Skeletal muscle tissue (tissue), 4 donors: ENCODE results near the gene AGA. TPM values are rescaled to one million over a fixed set of nuclear protein-coding genes. Genes with fewer than 3 reads are reported as not detected.

Source experiments
- H3K27ac ChIP-seq: one replicate; pipeline ENCODE4 v1.7.0; 2013; ENCODE audit warnings: mild to moderate bottlenecking, low read depth, low read length, inconsistent platforms
- H3K27me3 ChIP-seq, 3 donors: one replicate each; pipeline ENCODE4 v1.7.0; 2013; ENCODE audit warnings: low read length in 3 of 3; ENCODE audit not compliant: control insufficient read depth in 3 of 3, insufficient read depth in 3 of 3
- H3K36me3 ChIP-seq, 3 donors: one replicate each; pipeline ENCODE4 v1.7.0; 2013; ENCODE audit warnings: low read length in 3 of 3; ENCODE audit not compliant: control insufficient read depth in 3 of 3, insufficient read depth in 3 of 3
- H3K4me1 ChIP-seq, 3 donors: one replicate each; pipeline ENCODE4 v1.7.0; 2013; ENCODE audit warnings: low read length in 3 of 3, mild to moderate bottlenecking in 3 of 3; ENCODE audit not compliant: control insufficient read depth in 3 of 3, insufficient read depth in 3 of 3
- H3K4me3 ChIP-seq, 3 donors: one replicate each; pipeline ENCODE4 v1.7.0; 2013; ENCODE audit warnings: low read length in 3 of 3
- H3K9ac ChIP-seq, 3 donors: one replicate each; pipeline ENCODE4 v1.7.0; 2013; ENCODE audit warnings: low read length in 3 of 3, mild to moderate bottlenecking in 3 of 3, moderate library complexity in 2 of 3, low read depth in 1 of 3
- H3K9me3 ChIP-seq, 3 donors: one replicate each; pipeline ENCODE4 v1.7.0; 2013; ENCODE audit warnings: low read length in 3 of 3; ENCODE audit not compliant: control insufficient read depth in 3 of 3
- total RNA-seq: library from RNA; depleted of rRNA; stranded (reverse); fragments of >200 nt; gene quantifications from one replicate; pipeline ENCODE4 v1.2.3, GENCODE V29; 2014
- donor health status: Osteomylitis.

Gene AGA
- total RNA-seq, 1 donor from 2014 or later = 5.2 TPM

DNA sequence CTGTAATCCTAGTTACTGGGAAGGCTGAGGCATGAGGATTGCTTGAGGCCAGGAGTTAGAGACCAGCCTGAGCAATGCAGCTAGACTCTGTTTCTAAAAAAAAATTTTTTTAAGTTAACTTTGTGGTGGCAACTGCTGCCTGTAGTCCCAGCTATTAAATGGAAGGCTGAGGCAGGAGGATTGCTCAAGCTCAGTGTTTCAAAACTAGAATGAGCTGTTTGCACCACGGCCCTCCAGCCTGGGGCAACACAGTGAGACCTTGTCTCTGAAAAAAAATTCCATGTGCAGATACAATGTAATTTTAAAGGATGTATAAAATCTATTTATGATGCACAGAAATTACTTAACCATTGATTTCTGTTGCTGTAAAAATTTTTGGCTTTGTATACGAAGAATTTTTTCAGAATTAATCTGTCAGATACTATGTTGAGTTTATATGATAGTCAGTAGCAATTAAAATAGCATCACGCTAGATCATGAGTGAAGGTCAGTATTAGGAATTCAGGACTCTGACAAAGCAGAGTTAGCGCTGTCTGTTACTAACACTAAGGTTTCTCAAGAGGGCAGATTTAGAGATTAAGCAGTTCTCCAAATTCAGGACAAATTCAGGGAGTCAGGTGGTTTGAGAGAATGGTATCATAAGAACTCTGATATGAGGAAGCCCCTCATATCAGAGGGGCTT lies 8.3 kb upstream of the AGA start:
- Histone ChIP-seq H3K9me3 (no peaks in the 10 kb centered on the region), H3K4me3 (no peak overlapping the region), H3K27me3 (no peaks in the 10 kb centered on the region), H3K4me1 (peaks cover 0 to 2% (median 0%) of the 10 kb centered on the region in 3 donors), H3K27ac (no peak overlapping the region), H3K9ac (no peak overlapping the region), H3K36me3 (no peaks in the 10 kb centered on the region)

DNA sequence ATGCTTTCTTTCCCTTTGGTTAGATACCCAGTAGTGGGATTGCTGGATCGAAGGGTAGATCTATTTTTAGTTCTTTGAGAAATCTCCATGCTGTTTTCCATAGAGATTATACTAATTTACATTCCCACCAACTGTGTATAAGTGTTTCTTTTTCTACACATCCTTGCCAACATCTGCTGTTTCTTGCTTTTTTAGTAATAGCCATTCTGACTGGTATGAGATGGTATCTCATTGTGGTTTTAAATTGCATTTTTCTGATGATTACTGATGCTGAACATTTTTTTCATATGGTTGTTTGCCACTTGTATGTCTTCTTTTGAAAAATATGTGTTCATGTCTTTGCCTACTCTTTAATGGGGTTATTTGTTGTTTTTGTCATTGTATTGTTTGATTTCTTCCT lies 6.6 kb upstream of the AGA start:
- Histone ChIP-seq H3K9me3 (no peaks in the 10 kb centered on the region), H3K4me3 (no peak overlapping the region), H3K27me3 (no peaks in the 10 kb centered on the region), H3K9ac (no peak overlapping the region), H3K4me1 (no peaks in the 10 kb centered on the region), H3K36me3 (no peaks in the 10 kb centered on the region), H3K27ac (no peak overlapping the region)

DNA sequence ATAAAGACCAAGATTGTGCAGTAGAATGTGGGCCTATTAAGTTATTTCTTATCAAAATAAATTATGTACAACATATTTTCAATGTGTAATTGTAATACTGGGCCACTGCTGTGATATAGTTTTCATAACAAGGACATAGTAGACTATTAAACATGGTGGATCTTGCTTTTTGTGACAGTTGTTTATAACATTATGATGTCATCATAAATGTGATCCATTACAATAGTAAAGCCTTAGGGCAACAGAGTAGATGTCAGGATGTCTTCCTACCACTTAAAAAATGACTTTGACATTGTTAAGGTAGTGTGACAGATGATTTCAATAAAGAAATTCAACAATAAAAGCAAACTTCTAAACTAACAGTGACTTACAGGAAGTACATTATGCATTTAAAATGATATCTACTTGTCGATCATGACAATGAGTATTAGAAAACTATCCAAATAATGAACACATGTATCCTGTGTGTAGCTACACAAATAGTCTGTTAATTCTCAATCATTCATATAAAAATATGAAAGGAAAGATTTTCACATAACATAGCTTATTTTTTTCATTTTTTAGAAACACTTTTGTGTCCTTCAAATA lies 5.3 kb upstream of the AGA start:
- H3K36me3 ChIP-seq = no peaks in the 10 kb centered on the region
- no peak overlapping the region for H3K9ac ChIP-seq
- H3K27me3 ChIP-seq = no peaks in the 10 kb centered on the region
- no peak overlapping the region for H3K27ac ChIP-seq
- no peak overlapping the region for H3K4me3 ChIP-seq
- no peaks in the 10 kb centered on the region for H3K9me3 ChIP-seq
- peaks cover 3 to 4% (median 4%) of the 10 kb centered on the region in 3 donors for H3K4me1 ChIP-seq

GRCh38 chr4:177446586-177446985 lies 4.3 kb upstream of the AGA start:
- Histone ChIP-seq H3K4me3 (no peak overlapping the region), H3K27ac (no peak overlapping the region), H3K27me3 (no peaks in the 10 kb centered on the region), H3K4me1 (peaks cover 3 to 7% (median 4%) of the 10 kb centered on the region in 3 donors), H3K36me3 (no peaks in the 10 kb centered on the region), H3K9ac (no peak overlapping the region), H3K9me3 (no peaks in the 10 kb centered on the region)

- no peak overlapping the region for H3K4me3 ChIP-seq
- no peaks in the 10 kb centered on the region for H3K27me3 ChIP-seq
- H3K4me1 ChIP-seq = peaks cover 8 to 15% (median 10%) of the 10 kb centered on the region in 3 donors
- H3K36me3 ChIP-seq = no peaks in the 10 kb centered on the region
- H3K9me3 ChIP-seq = no peaks in the 10 kb centered on the region
- no peak overlapping the region for H3K9ac ChIP-seq
- no peak overlapping the region for H3K27ac ChIP-seq
Observed at GRCh38 chr4:177444911-177445736, 2.9 kb upstream of the AGA start.

DNA sequence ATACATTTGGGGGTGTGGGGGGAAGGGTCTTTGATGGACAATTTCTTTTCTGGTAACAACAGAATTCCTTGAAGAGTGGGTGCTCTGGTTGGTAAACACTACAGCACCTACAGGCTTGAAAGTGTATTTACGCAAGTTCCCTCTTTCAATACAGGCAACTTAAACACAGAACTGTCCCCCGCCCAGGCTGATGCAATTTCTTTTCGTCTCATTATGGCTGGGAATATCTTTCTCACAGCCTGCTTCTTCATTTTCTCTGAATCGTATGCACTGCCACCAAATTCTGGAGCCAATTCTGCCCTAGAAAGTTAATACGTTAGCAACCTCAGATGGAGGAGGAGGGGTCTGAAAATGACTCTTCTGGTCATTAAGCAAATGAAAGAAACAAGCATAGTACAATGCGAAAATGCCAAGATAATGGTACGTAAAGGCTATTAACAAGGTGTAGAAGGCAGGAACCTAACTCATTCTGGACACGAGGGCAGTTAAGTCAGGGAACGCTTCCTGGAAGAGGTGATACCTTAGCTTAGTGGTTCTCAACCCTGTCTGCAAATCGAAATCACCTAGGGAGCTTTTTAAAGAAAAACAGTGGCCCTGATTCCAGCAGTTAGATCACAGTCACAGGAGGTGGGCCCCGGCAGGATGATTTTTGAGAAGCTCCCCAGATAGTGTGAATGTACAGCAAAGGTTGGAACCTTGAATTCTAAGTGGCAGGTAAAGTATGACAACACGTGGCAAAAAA lies 1.0 kb downstream of the AGA start:
- peak overlapping the region; percentile 90 to 100 (median 94) for H3K4me3 ChIP-seq
- H3K9ac ChIP-seq = peak overlapping the region; percentile 93 to 96 (median 94)
- H3K9me3 ChIP-seq = no peaks in the 10 kb centered on the region
- no peaks in the 10 kb centered on the region for H3K27me3 ChIP-seq
- peaks cover 8 to 15% (median 10%) of the 10 kb centered on the region in 3 donors for H3K4me1 ChIP-seq
- peaks cover 0 to 16% (median 11%) of the 10 kb centered on the region in 3 donors for H3K36me3 ChIP-seq
- H3K27ac ChIP-seq = peak overlapping the region; percentile 83

- Histone ChIP-seq H3K9ac (no peak overlapping the region), H3K27ac (no peak overlapping the region), H3K9me3 (no peaks in the 10 kb centered on the region), H3K4me3 (no peak overlapping the region), H3K36me3 (peaks cover 2 to 42% (median 33%) of the 10 kb centered on the region in 3 donors), H3K27me3 (no peaks in the 10 kb centered on the region), H3K4me1 (peaks cover 4 to 6% (median 5%) of the 10 kb centered on the region in 3 donors)
Observed at GRCh38 chr4:177436456-177436855, 5.8 kb downstream of the AGA start.

- Histone ChIP-seq H3K9ac (no peak overlapping the region), H3K36me3 (peaks cover 2 to 43% (median 33%) of the 10 kb centered on the region in 3 donors), H3K27me3 (no peaks in the 10 kb centered on the region)
Observed at GRCh38 chr4:177434667-177435066, 7.6 kb downstream of the AGA start.

DNA sequence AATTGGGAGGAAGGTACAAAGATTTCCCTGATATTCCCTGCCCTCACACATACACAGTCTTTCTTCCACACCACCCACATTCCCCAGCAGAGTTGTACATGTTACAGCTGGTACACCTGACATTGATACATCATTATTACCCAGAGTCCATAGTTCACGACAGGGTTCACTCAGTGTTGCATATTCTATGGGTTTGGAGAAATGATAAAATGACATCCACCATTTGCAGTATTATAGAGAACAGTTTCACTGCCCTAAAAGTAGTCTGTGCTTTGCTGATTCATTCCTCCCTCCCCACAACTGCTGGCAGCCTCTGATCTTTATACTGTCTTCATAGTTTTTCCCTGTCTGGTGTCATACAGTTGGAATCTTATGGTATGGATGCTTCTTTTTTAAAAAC lies 15.0 kb downstream of the AGA start:
- no peak overlapping the region for H3K9ac ChIP-seq
- no peak overlapping the region for H3K27ac ChIP-seq
- H3K27me3 ChIP-seq = no peaks in the 10 kb centered on the region
- no peak overlapping the region for H3K4me3 ChIP-seq
- H3K4me1 ChIP-seq = no peaks in the 10 kb centered on the region
- no peaks in the 10 kb centered on the region for H3K9me3 ChIP-seq
- peaks cover 0 to 8% (median 4%) of the 10 kb centered on the region in 3 donors for H3K36me3 ChIP-seq

More at GRCh38 chr4:177434667-177435066, 7.6 kb downstream of the AGA start:
- no peaks in the 10 kb centered on the region for H3K4me1 ChIP-seq
- H3K9me3 ChIP-seq = no peaks in the 10 kb centered on the region
- no peak overlapping the region for H3K4me3 ChIP-seq
- no peak overlapping the region for H3K27ac ChIP-seq
